Measurements from ENCODE around the gene GRAP.

GRCh38 chr17:18976201-18976600 lies 70.6 kb downstream of the GRAP start:
- TF ChIP-seq CTCF (conservative IDR thresholded peaks at IDR 0.05) (no peak), ZFX (IDR thresholded peaks at IDR 0.05) (no peak)
